HG02588 (cell line): Measurements from ENCODE around the gene SH3D19.

Experiments used
- ATAC-seq: cut with Tn5 transposase; IDR thresholded peaks from one replicate; pipeline ENCODE4 v1.9.1; 2021; ENCODE audit warnings: mild to moderate bottlenecking, moderate library complexity; ENCODE audit not compliant: unreplicated experiment

SH3D19 gene

GRCh38 chr4:151325111-151325948, at the start of gene SH3D19:
TSS of gene SH3D19 (minus strand) at chr4:151325605. CDS start at chr4:151325352, 253 bp downstream.
- ATAC-seq, result no peak

- ATAC-seq, result peak; percentile 99
Measured at GRCh38 chr4:151362404-151363164, 37.2 kb upstream of the SH3D19 start.

GRCh38 chr4:151361966-151362365, 36.6 kb upstream of the SH3D19 start:
- ATAC-seq, result no peak

- ATAC-seq, result no peak
Measured at GRCh38 chr4:151361126-151361525, 35.7 kb upstream of the SH3D19 start.

- no peak for ATAC-seq
Measured at GRCh38 chr4:151359576-151359975, 34.2 kb upstream of the SH3D19 start.

- no peak for ATAC-seq
Measured at GRCh38 chr4:151358266-151358665, 32.9 kb upstream of the SH3D19 start.

GRCh38 chr4:151356510-151356909, 31.1 kb upstream of the SH3D19 start:
- ATAC-seq, result no peak

GRCh38 chr4:151355155-151355554, 29.8 kb upstream of the SH3D19 start:
- ATAC-seq, result no peak

- ATAC-seq, result no peak
Measured at GRCh38 chr4:151347490-151348235, 22.3 kb upstream of the SH3D19 start.

- no peak for ATAC-seq
Measured at GRCh38 chr4:151344948-151345347, 19.5 kb upstream of the SH3D19 start.

GRCh38 chr4:151340751-151341385, 15.5 kb upstream of the SH3D19 start:
- no peak for ATAC-seq

GRCh38 chr4:151339467-151339866, 14.1 kb upstream of the SH3D19 start:
- no peak for ATAC-seq

- ATAC-seq, result no peak
Measured at GRCh38 chr4:151331276-151332042, 6.1 kb upstream of the SH3D19 start.

GRCh38 chr4:151329217-151330007, 4.0 kb upstream of the SH3D19 start:
- ATAC-seq, result no peak

- ATAC-seq, result no peak
Measured at GRCh38 chr4:151325949-151326246, 493 bp upstream of the SH3D19 start.

GRCh38 chr4:151324752-151325110, 674 bp downstream of the SH3D19 start:
- no peak for ATAC-seq

- ATAC-seq, result no peak
Measured at GRCh38 chr4:151324124-151324751, 1.2 kb downstream of the SH3D19 start.

GRCh38 chr4:151323667-151324066, 1.7 kb downstream of the SH3D19 start:
- ATAC-seq, result no peak

- no peak for ATAC-seq
Measured at GRCh38 chr4:151322570-151322969, 2.8 kb downstream of the SH3D19 start.
